ENCODE measurements around the gene IFI44. TPM values are rescaled to one million over a fixed set of nuclear protein-coding genes. Genes with fewer than 3 reads are reported as not detected.

Gene IFI44
- total and polyA plus RNA-seq, 2 of the 13 experiments (the other 11 are each of a cell fraction or from before 2014, with no cell fraction given) = not detected

- ATAC-seq = no peak
- ChIA-PET POLR2A (no interaction called here), CTCF (ENCODE audit: low intra/inter-chr PET ratio, low total read pairs) (no interaction called here)
- H2AFZ ChIP-seq (ENCODE audit: low read length) = no peak overlapping the region
- WGBS (ENCODE audit: low lambda C conversion rate) = 0% methylated on average over 1 of the region's 1 CpG
- H3K4me2 ChIP-seq (ENCODE audit: low read depth, low read length) = no peak overlapping the region
- no peak overlapping the region for H3K4me3 ChIP-seq (replicated peaks in 1 of 3; ENCODE audit: insufficient read depth in 1 of 3, low read depth in 2 of 3, low read length in 3 of 3)
- H3K9me3 ChIP-seq (ENCODE audit: low read length) = no peaks in the 10 kb centered on the region
- no TSS peak for BruUV-seq (replicated peaks)
- no peak overlapping the region for H3K27ac ChIP-seq (ENCODE audit: extremely low read length, insufficient read depth, low read length)
- no peaks in the 10 kb centered on the region for H3K36me3 ChIP-seq (replicated peaks in 1 of 2; ENCODE audit: control insufficient read depth in 1 of 2, insufficient read depth in 2 of 2, low read length in 2 of 2)
- no peak for DNase-seq (ENCODE audit: low spot score)
- H3K9ac ChIP-seq (ENCODE audit: insufficient read depth, low read depth, low read length) = no peak overlapping the region
- no peak for FAIRE-seq
- no peaks in the 10 kb centered on the region for H3K79me2 ChIP-seq (ENCODE audit: insufficient read depth, low read length)
- 0 out of 5 replicates have a peak, but pooled peaks cover 0 to 1% of the 10 kb centered on the region in 2 experiments for H3K27me3 ChIP-seq (ENCODE audit: control insufficient read depth in 1 of 2, insufficient read depth in 2 of 2, low read length in 2 of 2)
- intact Hi-C loops (cut with micrococcal nuclease; ENCODE audit: unreplicated experiment) = no loop called here
- no peaks in the 10 kb centered on the region for H4K20me1 ChIP-seq (ENCODE audit: insufficient read depth, low read length)
- H3K4me1 ChIP-seq (ENCODE audit: insufficient read depth, low read length) = no peaks in the 10 kb centered on the region
- in situ Hi-C loops (cut with HindIII; ENCODE audit: extremely low pct_ligation_motif_present, low pct_unique_long_range_greater_than_20kb) = no loop called here
- TF ChIP-seq FOXM1 (CRISPR knock-in tag; IDR thresholded peaks at IDR 0.05) = no peak
Observed at GRCh38 chr1:78627321-78627720, 22.3 kb upstream of the IFI44 start.

- TF ChIP-seq, protein P1, sequence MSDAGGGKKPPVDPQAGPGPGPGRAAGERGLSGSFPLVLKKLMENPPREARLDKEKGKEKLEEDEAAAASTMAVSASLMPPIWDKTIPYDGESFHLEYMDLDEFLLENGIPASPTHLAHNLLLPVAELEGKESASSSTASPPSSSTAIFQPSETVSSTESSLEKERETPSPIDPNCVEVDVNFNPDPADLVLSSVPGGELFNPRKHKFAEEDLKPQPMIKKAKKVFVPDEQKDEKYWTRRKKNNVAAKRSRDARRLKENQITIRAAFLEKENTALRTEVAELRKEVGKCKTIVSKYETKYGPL (CRISPR knock-in tag; IDR thresholded peaks at IDR 0.05) = no peak
- TF ChIP-seq ZNF30 (CRISPR knock-in tag; IDR thresholded peaks at IDR 0.05) = no peak
- TF ChIP-seq SP5 (CRISPR knock-in tag; IDR thresholded peaks at IDR 0.05; ENCODE audit: borderline replicate concordance, low read depth) = no peak
- no peak overlapping the region for H3K4me2 ChIP-seq (ENCODE audit: low read depth, low read length)
- no peaks in the 10 kb centered on the region for H3K27me3 ChIP-seq (ENCODE audit: control insufficient read depth in 1 of 2, insufficient read depth in 2 of 2, low read length in 2 of 2)
- no peak overlapping the region for H3K4me3 ChIP-seq (replicated peaks in 1 of 3; ENCODE audit: insufficient read depth in 1 of 3, low read depth in 2 of 3, low read length in 3 of 3)
- no peaks in the 10 kb centered on the region for H3K79me2 ChIP-seq (ENCODE audit: insufficient read depth, low read length)
- ATAC-seq = no peak
- no TSS peak for BruUV-seq (replicated peaks)
- H3K9me3 ChIP-seq (ENCODE audit: low read length) = no peaks in the 10 kb centered on the region
- no peak overlapping the region for H2AFZ ChIP-seq (ENCODE audit: low read length)
- H3K27ac ChIP-seq (ENCODE audit: extremely low read length, insufficient read depth, low read length) = no peak overlapping the region
- intact Hi-C loops (cut with micrococcal nuclease; ENCODE audit: unreplicated experiment) (no loop called here), in situ Hi-C loops (cut with HindIII; ENCODE audit: extremely low pct_ligation_motif_present, low pct_unique_long_range_greater_than_20kb) (no loop called here)
- FAIRE-seq = no peak
- no peaks in the 10 kb centered on the region for H3K36me3 ChIP-seq (replicated peaks in 1 of 2; ENCODE audit: control insufficient read depth in 1 of 2, insufficient read depth in 2 of 2, low read length in 2 of 2)
- no peaks in the 10 kb centered on the region for H3K4me1 ChIP-seq (ENCODE audit: insufficient read depth, low read length)
- ChIA-PET POLR2A (no interaction called here), CTCF (ENCODE audit: low intra/inter-chr PET ratio, low total read pairs) (no interaction called here)
- 0% methylated on average over 2 of the region's 2 CpGs for WGBS (ENCODE audit: low lambda C conversion rate)
- H4K20me1 ChIP-seq (ENCODE audit: insufficient read depth, low read length) = no peaks in the 10 kb centered on the region
- no peak overlapping the region for H3K9ac ChIP-seq (ENCODE audit: insufficient read depth, low read depth, low read length)
- no peak for DNase-seq (ENCODE audit: low spot score)
Observed at GRCh38 chr1:78630600-78630999, 19.0 kb upstream of the IFI44 start.

All from HepG2 (cell line).